GM18858 (cell line): ENCODE results near the gene FCSK.
A peak's percentile ranks its signal among the peaks of the same experiment; 100 is the strongest.
"Not testable (repeated sequence)": the region's sequence is repeated elsewhere in the genome, so short reads cannot be mapped to it uniquely, and the experiment has no call there.

Experiments
- ATAC-seq: cut with Tn5 transposase; IDR thresholded peaks from one replicate; pipeline ENCODE4 v1.9.1; 2021; ENCODE audit not compliant: unreplicated experiment

Gene FCSK

DNA sequence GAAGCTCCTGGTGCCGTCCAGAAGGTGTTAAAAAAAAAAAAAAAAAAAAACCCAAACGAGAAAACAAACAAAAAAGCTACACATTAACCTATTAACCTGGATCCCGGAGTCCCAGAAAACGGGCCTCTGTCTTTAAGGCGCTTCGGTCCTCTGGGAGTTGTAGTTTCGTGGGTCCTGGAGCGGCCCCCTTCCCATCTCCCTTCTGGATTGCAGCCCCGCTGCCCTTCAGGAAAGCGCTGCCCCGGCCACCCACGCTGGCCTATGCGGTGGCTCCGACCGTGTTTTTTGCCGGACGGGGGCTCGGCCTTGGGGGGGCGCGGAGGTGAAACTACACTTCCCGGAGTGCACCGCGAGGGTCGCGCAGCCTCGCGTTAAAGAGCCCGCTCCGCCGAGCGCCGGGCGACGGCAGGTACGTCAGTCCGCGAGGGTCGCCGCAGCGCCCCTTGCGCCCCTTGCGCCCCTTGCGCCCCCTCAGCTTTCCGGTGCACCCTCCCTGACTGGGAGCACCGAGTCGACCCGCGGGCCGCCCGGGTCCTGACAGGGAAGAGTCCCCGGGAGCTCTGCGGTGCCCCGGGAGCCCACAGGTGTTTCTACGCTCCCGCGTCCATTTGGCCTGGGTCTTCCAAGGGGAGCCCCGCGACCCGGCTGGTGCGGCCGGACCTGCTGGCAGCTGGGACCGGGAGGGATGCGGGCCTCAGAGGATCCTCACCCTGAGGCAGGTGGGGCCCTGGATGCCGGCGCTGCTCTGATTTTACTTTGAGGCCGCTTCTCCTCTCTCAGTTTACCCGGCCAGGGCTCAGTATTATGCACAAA lies at the start of gene FCSK:
FCSK (plus strand) TSS at position 374 of the 813 bp plus-strand sequence. CDS start 8,596 bp downstream, outside the sequence.
- peak; percentile 68 for ATAC-seq

DNA sequence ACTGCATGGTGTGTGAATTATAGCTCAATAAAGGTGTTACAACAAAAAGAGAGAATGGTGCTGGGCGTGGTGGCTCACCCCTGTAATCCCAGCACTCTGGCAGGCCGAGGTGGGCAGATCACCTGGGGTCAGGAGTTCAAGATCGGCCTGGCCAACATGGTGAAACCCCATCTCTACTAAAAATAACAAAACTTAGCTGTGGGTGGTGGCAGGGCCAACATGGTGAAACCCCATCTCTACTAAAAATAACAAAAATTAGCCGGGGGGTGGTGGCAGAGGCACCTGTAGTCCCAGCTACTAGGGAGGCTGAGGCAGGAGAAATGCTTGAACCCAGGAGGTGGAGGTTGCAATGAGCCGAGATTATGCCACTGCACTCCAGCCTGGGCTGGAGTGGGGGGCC lies 48.3 kb upstream of the FCSK start:
- ATAC-seq = not testable (repeated sequence)

- ATAC-seq = no peak
These were observed 46.6 kb upstream of the FCSK start for GRCh38 chr16:70407811-70408274.

GRCh38 chr16:70410734-70411133 lies 43.7 kb upstream of the FCSK start:
- ATAC-seq = no peak

- ATAC-seq = no peak
These were observed 42.0 kb upstream of the FCSK start for GRCh38 chr16:70412385-70412784.

DNA sequence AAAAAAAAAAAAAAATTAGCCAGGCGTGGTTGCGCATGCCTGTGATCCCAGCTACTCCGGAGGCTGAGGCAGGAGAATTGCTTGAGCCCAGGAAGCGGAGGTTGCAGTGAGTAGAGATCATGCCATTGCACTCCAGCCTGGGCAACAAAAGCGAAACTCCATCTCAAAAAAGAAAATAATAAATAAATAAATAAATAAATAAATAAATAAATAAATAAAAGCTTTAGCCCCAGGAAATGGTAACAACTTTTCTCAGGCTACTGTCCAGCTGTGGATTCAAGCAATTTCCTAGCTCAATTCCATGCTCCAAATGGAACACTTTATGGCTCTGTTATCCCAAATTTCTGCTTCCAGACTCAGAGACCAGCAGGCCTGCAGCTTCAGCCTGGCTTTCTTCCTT lies 40.8 kb upstream of the FCSK start:
- not testable (repeated sequence) for ATAC-seq

DNA sequence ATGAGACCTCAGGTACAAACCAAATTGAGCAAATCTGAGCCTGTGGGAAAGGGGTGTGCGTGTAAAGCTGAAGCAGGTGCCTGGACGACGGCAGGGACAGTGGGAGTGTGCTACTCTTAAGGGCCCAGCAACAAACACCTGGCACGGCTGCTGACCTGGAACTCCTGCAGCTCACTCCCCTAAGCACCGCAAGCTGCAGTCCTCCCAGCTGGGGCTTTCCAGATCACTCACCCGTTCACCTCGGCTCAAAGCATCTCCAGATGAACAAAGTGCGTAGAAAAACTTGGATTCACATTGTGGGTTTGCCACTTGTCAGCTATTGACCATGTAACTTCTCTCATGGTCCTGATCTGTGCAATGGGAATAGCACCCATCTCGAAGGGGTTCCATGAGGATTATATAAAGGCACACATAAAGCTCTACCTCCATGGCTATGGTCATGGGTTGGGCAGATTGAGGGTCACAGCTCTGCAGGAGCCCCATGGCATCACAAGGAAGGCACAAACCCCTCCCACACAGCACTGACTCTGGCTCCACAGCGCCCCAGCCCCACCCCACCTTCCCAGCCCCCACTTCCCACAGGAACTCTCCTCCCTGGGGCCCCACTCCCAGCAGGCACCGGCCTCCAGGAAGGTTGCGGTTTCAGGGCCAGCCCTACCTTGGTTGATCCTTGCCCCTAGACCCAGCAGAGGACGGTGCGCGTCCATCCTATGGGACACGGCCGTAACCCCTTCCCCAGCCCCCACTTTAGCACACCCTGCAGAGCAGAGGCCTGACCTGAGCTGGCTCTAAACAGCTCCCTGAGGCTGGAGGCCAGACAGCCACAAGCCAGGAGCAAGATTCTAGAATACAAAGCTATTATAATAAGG lies 37.4 kb upstream of the FCSK start:
- peak; percentile 71 for ATAC-seq

DNA sequence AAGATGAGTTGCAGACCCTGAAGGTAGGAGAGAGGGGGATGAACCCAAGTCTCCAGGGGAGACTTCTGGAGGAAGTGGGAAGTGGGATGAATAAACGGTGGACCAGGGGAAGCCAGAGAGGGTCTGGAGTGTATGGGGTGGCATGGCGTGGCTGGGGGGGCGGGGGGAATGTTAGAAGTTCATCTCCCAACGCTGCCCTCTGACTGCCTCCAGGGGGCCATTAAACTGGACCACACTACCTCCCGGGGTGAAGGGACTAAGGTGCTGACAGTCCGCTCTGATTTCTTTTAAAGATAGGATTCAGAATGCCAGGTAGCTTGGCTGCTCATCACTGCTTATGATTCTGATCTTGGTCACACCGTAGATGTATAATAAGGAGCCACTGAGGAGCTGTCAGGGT lies 36.7 kb upstream of the FCSK start:
- no peak for ATAC-seq

- no peak for ATAC-seq
These were observed 36.0 kb upstream of the FCSK start for GRCh38 chr16:70418274-70418992.

DNA sequence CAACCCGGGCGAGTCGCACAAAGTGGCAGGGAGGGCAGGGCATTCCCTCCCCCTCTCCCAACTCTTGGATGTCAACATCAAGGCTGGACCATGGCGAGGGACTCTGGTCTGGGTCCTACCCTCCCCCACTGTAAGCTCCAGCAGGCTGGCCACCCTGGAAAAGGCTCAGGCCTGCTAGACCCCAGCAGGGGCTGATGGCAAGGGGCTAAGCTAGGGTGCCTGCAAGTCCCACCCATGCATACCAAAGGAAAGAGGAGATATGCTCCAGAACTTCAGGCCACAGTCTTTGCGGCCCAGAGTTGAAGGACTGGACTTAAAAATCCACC lies 35.4 kb upstream of the FCSK start:
- ATAC-seq = no peak

- no peak for ATAC-seq
These were observed 34.7 kb upstream of the FCSK start for GRCh38 chr16:70419384-70420327.

- ATAC-seq = no peak
These were observed 33.4 kb upstream of the FCSK start for GRCh38 chr16:70421014-70421413.

- ATAC-seq = no peak
These were observed 32.7 kb upstream of the FCSK start for GRCh38 chr16:70421473-70422311.

DNA sequence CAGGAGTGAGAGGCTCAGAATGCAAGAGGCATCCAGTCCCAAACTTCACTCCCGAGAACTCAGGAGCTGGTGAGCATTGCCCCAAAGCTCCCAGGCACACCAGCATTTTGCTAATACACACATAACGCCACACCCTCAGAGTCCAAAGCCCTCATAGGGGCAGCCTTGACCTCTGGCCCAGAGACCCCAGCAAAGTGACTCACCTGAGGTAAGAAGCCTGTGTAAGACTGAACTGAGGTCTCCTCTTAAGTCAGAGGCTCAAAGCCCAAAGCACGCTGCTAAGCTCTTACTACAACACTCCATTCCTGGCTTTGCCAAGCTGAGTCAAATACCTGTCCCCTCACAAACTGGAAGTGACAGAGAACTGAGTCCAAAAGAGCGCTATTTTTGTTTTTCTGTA lies 31.9 kb upstream of the FCSK start:
- ATAC-seq = no peak

GRCh38 chr16:70427786-70428177 lies 26.6 kb upstream of the FCSK start:
- no peak for ATAC-seq

GRCh38 chr16:70428178-70428998 lies 26.0 kb upstream of the FCSK start:
- no peak for ATAC-seq

- no peak for ATAC-seq
These were observed 24.3 kb upstream of the FCSK start for GRCh38 chr16:70429888-70430666.
